Trophoblast cell (in vitro differentiated cells and primary cell): ENCODE results near the gene ARSA.
"Not testable (repeated sequence)": the region's sequence is repeated elsewhere in the genome, so short reads cannot be mapped to it uniquely, and the experiment has no call there.

Experiments used
- DNase-seq, 2 donors: peaks; one replicate each; pipeline ENCODE4 v3.0.0-alpha.2; 2016
- H2AFZ ChIP-seq: 2 replicates; pipeline ENCODE4 v1.6.1; 2013; ENCODE audit warnings: low read length, moderate library complexity, mild to moderate bottlenecking; ENCODE audit not compliant: insufficient read depth, poor library complexity
- H2AK5ac ChIP-seq: 2 replicates; pipeline ENCODE4 v1.6.1; 2013; ENCODE audit warnings: mild to moderate bottlenecking, low read length
- H2BK120ac ChIP-seq: 2 replicates; pipeline ENCODE4 v1.6.1; 2013; ENCODE audit warnings: low read length, mild to moderate bottlenecking, moderate library complexity; ENCODE audit not compliant: insufficient read depth, poor library complexity
- H2BK12ac ChIP-seq: 2 replicates; pipeline ENCODE4 v1.6.1; 2013; ENCODE audit warnings: mild to moderate bottlenecking, low read length, moderate library complexity
- H2BK5ac ChIP-seq: 2 replicates; pipeline ENCODE4 v1.6.1; 2013; ENCODE audit warnings: low read length, low read depth, moderate library complexity, mild to moderate bottlenecking; ENCODE audit not compliant: poor library complexity
- H3K14ac ChIP-seq: 2 replicates; pipeline ENCODE4 v1.6.1; 2013; ENCODE audit warnings: mild to moderate bottlenecking, low read length
- H3K18ac ChIP-seq: 2 replicates; pipeline ENCODE4 v1.6.1; 2013; ENCODE audit warnings: mild to moderate bottlenecking, low read length
- H3K23ac ChIP-seq: 2 replicates; pipeline ENCODE4 v1.6.1; 2013; ENCODE audit warnings: low read length
- H3K27ac ChIP-seq: 2 replicates; pipeline ENCODE4 v1.5.1; 2013; ENCODE audit warnings: low read depth, mild to moderate bottlenecking, inconsistent platforms, low read length, moderate library complexity
- H3K27me3 ChIP-seq: 2 replicates; pipeline ENCODE4 v1.6.1; 2013; ENCODE audit warnings: inconsistent platforms, mild to moderate bottlenecking, low read length, moderate library complexity; ENCODE audit not compliant: insufficient read depth
- H3K36me3 ChIP-seq, 2 experiments: 1 replicate in 1 of 2; 2 replicates in 1 of 2; pipeline ENCODE4 v1.6.1; 2013; ENCODE audit warnings: low read length in 2 of 2, mild to moderate bottlenecking in 2 of 2, moderate library complexity in 1 of 2; ENCODE audit not compliant: insufficient read depth in 2 of 2, control insufficient read depth in 1 of 2
- H3K4ac ChIP-seq: 2 replicates; pipeline ENCODE4 v1.6.1; 2013; ENCODE audit warnings: low read depth, mild to moderate bottlenecking, low read length, moderate library complexity
- H3K4me1 ChIP-seq, 2 experiments: 1 replicate in 1 of 2; 2 replicates in 1 of 2; pipeline ENCODE4 v1.6.1; 2013; ENCODE audit warnings: low read length in 2 of 2, mild to moderate bottlenecking in 2 of 2, moderate library complexity in 1 of 2; ENCODE audit not compliant: insufficient read depth in 2 of 2, control insufficient read depth in 1 of 2
- H3K4me2 ChIP-seq: 2 replicates; pipeline ENCODE4 v1.6.1; 2013; ENCODE audit warnings: inconsistent platforms, mild to moderate bottlenecking, low read length, moderate library complexity
- H3K4me3 ChIP-seq: 2 replicates; pipeline ENCODE4 v1.5.1; 2013; ENCODE audit warnings: mild to moderate bottlenecking, low read depth, low read length, inconsistent platforms
- H3K79me1 ChIP-seq: one replicate; pipeline ENCODE4 v1.6.1; 2013; ENCODE audit warnings: low read length
- H3K79me2 ChIP-seq: 2 replicates; pipeline ENCODE4 v1.6.1; 2013; ENCODE audit warnings: low read length, mild to moderate bottlenecking; ENCODE audit not compliant: control insufficient read depth, insufficient read depth, poor library complexity
- H3K9ac ChIP-seq: 2 replicates; pipeline ENCODE4 v1.6.1; 2013; ENCODE audit warnings: mild to moderate bottlenecking, low read length
- H3K9me3 ChIP-seq: 2 replicates; pipeline ENCODE4 v1.6.1; 2013; ENCODE audit warnings: low read depth, mild to moderate bottlenecking, control low read depth, inconsistent platforms, low read length; ENCODE audit not compliant: insufficient read depth
- H4K12ac ChIP-seq: 2 replicates; pipeline ENCODE4 v1.6.1; 2013; ENCODE audit warnings: low read depth, mild to moderate bottlenecking, low read length, moderate library complexity
- H4K8ac ChIP-seq: 2 replicates; pipeline ENCODE4 v1.6.1; 2013; ENCODE audit warnings: low read depth, mild to moderate bottlenecking, low read length, moderate library complexity
- H4K91ac ChIP-seq: one replicate; pipeline ENCODE4 v1.6.1; 2013; ENCODE audit warnings: low read depth, mild to moderate bottlenecking, low read length, moderate library complexity
- WGBS: extraction: QIAGEN DNeasy Blood & Tissue Kit; methylation state at CpG from one replicate; pipeline ENCODE4 v1.1.7; 2013; ENCODE audit warnings: missing lambda C conversion rate; ENCODE audit not compliant: insufficient read length, insufficient coverage; ENCODE audit errors: extremely low coverage; 5-methylcytosine and 5-hydroxymethylcytosine counted together

Gene ARSA

GRCh38 chr22:50643821-50644101 is 15.8 kb upstream of the ARSA start:
- H4K8ac ChIP-seq, H3K9ac ChIP-seq, H3K4ac ChIP-seq, H3K4me1 ChIP-seq, H2BK120ac ChIP-seq, H3K36me3 ChIP-seq, H3K4me3 ChIP-seq, H3K27me3 ChIP-seq, H2AK5ac ChIP-seq, H3K9me3 ChIP-seq, H4K12ac ChIP-seq, DNase-seq, H3K79me1 ChIP-seq, H2AFZ ChIP-seq, H4K91ac ChIP-seq, H2BK12ac ChIP-seq, H3K4me2 ChIP-seq, H3K79me2 ChIP-seq, H3K27ac ChIP-seq, H2BK5ac ChIP-seq, H3K14ac ChIP-seq, H3K18ac ChIP-seq, H3K23ac ChIP-seq: not testable (repeated sequence)
- no CpG with 5 or more reads among the region's 3 CpGs for WGBS

GRCh38 chr22:50643021-50643820 is 15.3 kb upstream of the ARSA start:
- not testable (repeated sequence) for H4K12ac ChIP-seq

GRCh38 chr22:50641696-50642607 is 14.0 kb upstream of the ARSA start:
- Histone ChIP-seq H3K27ac (no peak overlapping the region), H3K4ac (no peak overlapping the region), H3K27me3 (peaks cover 3% of the 10 kb centered on the region), H3K9me3 (peaks cover 2% of the 10 kb centered on the region), H2BK5ac (no peak overlapping the region), H2AK5ac (no peak overlapping the region), H3K9ac (no peak overlapping the region), H3K4me1 (peaks cover 3 to 4% of the 10 kb centered on the region in 2 experiments), H3K4me3 (no peak overlapping the region), H2AFZ (no peak overlapping the region), H3K14ac (no peak overlapping the region), H4K12ac (no peak overlapping the region), H2BK12ac (no peak overlapping the region), H3K18ac (no peak overlapping the region), H3K79me2 (no peaks in the 10 kb centered on the region), H3K79me1 (no peaks in the 10 kb centered on the region), H3K4me2 (no peak overlapping the region), H3K36me3 (no peaks in the 10 kb centered on the region), H3K23ac (no peak overlapping the region), H4K91ac (no peak overlapping the region), H2BK120ac (no peak overlapping the region), H4K8ac (no peak overlapping the region)
- DNase-seq, result no peak
- WGBS, result no CpG with 5 or more reads among the region's 17 CpGs

More at GRCh38 chr22:50643021-50643820, 15.3 kb upstream of the ARSA start:
- H2AFZ ChIP-seq, H3K27me3 ChIP-seq, H3K23ac ChIP-seq, H3K4me2 ChIP-seq, H3K27ac ChIP-seq, H3K18ac ChIP-seq, H3K9me3 ChIP-seq, H3K4me3 ChIP-seq, DNase-seq, H4K91ac ChIP-seq, H2BK120ac ChIP-seq, H2BK5ac ChIP-seq, H2BK12ac ChIP-seq, H3K14ac ChIP-seq, H3K9ac ChIP-seq, H2AK5ac ChIP-seq, H3K79me2 ChIP-seq, H3K36me3 ChIP-seq, H4K8ac ChIP-seq, H3K4ac ChIP-seq, H3K4me1 ChIP-seq, H3K79me1 ChIP-seq: not testable (repeated sequence)
- WGBS, result no CpG with 5 or more reads among the region's 17 CpGs

- no peak overlapping the region for H4K91ac ChIP-seq
- H2BK12ac ChIP-seq, result no peak overlapping the region
- no peak overlapping the region for H3K4me2 ChIP-seq
Observed at GRCh38 chr22:50640857-50641647, 13.1 kb upstream of the ARSA start.

More at GRCh38 chr22:50640857-50641647, 13.1 kb upstream of the ARSA start:
- Histone ChIP-seq H3K9me3 (peaks cover 2% of the 10 kb centered on the region), H3K27me3 (peaks cover 3% of the 10 kb centered on the region), H3K9ac (no peak overlapping the region), H3K36me3 (no peaks in the 10 kb centered on the region), H3K4me1 (peaks cover 3 to 4% of the 10 kb centered on the region in 2 experiments), H3K4ac (no peak overlapping the region), H3K4me3 (no peak overlapping the region), H3K27ac (no peak overlapping the region), H2BK120ac (no peak overlapping the region), H2AFZ (no peak overlapping the region), H3K14ac (no peak overlapping the region), H3K79me2 (no peaks in the 10 kb centered on the region), H4K12ac (no peak overlapping the region), H3K23ac (no peak overlapping the region), H3K18ac (no peak overlapping the region), H2BK5ac (no peak overlapping the region), H4K8ac (no peak overlapping the region), H3K79me1 (no peaks in the 10 kb centered on the region), H2AK5ac (no peak overlapping the region)
- DNase-seq, result no peak
- WGBS, result no CpG with 5 or more reads among the region's 15 CpGs
